SIG-M5 treated with dmso at 0.1 percent for 504 hours (cell line): ENCODE results near the gene NKAP.
A peak's percentile ranks its signal among the peaks of the same experiment; 100 is the strongest.
"Not testable (repeated sequence)": the region's sequence is repeated elsewhere in the genome, so short reads cannot be mapped to it uniquely, and the experiment has no call there.

Source experiments
- DNase-seq: peaks from one replicate; lab custom pipeline; 2025; ENCODE audit not compliant: unreplicated experiment; lab: John Stamatoyannopoulos, UW

NKAP gene

DNA sequence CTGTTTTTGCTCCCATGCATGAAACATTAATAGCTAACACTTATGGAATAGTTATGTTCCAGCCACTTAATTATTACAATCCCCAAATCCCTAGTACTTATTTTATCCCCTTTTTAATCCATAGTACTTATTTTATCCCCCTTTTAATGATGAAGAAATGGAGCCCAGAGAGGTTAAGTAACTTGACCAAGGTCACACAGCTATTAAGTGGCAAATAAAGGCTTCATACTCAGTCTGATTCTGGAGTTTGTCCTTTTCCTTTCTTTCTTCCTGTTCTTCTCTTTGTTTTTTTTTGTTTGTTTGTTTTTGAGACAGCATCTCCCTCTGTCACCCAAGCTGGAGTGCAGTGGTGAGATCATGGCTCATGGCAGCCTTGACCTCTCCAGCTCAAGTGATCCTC, 2.2 kb downstream of the NKAP start:
- DNase-seq: no peak

DNA sequence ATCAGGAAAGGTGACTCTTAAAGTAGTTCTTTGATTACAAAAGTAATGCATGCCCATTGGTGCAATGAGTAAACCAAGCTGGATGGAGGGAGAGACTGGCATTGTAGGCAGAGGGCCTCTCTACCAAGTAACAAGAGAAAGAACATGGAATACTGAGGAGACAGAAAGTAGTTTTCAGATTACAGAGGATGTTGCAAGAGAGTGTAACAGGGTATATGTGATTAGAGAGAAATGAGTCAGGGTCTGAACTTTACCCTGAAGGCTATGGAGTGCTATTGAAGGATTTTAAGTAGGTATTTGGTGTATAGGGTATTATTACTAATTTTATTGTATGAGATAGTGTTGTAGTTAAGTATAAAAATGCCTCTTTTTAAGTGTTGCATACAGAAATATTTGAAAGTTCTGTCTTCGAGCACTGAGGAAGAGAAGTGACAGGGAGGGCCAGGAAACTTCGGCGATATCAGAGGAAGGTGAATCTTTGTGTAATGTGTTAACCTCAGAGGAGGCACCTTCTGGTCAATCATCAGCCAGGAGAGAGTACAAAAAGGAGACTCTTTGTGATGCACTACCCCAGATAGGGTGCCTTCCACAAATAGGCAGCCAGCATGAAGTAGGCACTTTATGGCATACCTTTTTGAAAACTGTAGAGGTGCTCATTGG, 8.2 kb downstream of the NKAP start:
- no peak for DNase-seq

DNA sequence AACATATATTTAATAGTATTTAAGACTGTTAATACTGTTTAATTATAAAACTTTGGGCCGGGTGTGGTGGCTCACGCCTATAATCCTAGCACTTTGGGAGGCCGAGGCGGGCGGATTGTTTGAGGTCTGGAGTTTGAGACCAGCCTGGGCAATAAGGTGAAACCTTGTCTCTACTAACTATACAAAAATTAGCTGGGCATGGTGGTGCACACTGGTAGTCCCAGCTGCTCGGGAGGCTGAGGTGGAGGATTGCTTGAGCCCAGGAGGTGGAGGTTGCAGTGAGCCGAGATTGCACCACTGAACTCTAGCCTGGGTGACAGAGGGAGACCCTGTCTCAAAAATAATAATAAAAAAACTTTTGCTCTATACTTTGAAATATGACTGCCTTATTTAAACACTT, 21.2 kb downstream of the NKAP start:
- DNase-seq: not testable (repeated sequence)

DNA sequence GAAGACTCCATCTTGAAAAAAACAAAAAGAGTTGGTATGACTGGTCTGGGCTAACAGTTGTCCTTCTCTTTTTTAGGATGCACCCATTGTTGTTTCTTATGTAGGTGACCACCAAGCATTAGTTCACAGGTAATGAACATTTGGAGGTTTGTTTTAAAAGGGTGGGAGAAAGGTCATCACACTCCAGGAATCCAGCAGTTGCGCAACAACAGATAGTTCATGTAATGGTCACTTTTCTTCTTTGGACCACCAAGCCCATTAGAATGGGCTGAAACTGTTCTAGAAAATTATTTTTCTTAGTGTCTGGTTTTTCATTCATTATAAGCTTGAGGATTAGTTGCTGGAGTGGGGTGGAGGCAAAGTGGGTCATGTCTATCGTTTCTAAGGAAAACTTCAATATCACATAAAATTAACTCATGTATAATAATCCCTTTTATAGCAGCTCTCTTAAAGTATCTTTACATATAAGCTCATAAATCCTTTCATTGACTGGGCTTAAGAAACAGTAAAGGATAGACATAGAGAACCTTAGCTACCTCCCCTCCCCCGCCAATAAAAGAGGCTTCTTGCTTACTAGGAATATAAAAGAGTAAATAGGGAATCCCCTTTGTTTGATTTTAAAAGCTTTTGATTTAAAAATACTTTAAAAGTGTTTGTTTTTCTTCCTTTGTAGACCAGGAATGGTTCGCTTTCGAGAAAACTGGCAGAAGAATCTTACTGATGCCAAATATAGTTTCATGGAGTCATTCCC, 23.5 kb downstream of the NKAP start:
- DNase-seq: no peak

DNA sequence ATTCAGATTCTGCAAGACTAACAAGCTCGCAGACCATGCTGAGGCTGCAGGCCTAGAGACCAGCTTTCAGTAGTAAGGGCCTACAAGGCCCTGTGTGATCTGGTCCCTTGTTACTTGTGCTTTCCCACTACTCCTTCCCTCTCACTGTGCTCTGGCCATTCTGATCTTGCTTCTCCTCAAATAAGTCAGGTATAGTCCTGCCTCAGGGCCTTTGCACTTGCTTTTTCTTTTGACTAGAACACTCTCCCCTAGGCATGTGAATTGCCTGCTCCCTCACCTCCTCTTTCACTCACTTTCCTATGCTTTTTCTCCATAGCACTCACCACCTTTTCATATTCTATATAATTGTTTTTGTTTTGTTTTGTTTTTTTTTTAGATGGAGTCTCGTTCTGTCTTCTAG, 25.7 kb downstream of the NKAP start:
- DNase-seq: no peak

DNA sequence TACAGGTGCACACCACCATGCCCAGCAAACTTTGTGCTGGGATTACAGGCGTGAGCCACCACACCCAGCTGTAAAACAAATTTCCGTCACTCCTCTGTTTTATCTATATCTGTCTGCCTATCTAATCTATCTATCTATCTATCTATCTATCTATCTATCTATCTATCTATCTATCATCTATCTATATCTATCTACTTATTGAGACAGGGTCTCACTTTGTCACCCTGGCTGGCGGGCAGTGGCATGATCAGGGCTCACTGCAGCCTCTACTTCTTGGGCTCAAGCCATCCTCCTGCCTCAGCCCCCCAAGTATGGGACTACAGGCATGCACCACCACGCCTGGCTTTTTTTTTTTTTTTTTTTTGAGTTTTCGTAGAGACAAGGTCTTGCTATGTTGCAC, 27.2 kb downstream of the NKAP start:
- no peak for DNase-seq

DNA sequence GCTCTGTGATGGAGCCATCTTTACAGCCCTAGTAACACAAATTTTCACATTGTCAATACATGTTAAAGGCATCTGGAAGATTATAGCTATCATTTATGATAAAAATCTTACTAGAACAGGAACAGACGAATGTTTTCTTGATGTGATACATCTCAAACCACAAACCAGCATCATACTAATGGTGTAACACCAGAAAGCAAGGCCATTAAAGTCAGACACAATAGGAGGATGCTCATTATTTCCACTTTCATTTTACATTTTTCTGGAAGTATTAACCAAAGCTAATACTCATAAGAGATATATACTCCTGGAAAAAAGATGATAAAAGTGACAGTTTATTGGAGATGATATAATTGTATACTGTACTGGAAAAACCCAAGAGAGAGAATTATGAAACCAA, 42.6 kb downstream of the NKAP start:
- DNase-seq: no peak

DNA sequence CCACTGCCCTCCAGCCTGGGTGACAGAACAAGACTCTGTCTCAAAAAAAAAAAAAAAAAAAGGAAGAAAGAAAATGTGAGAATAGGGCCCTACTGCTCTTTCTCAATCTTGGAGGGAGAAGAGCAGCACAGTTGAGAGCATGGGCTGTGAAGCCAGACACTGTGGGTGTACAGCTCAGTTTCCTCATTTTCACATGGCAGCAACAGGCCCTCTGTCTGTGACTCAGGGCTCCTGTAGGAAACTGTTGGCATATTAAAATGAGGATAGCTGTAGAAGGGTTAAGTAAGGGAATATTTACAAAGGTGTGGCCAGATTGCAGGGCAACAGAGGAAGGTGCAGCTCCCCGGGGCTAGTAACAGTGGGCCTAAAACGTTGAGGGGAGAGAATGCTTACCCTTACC, 44.4 kb downstream of the NKAP start:
- peak; percentile 55 for DNase-seq

DNA sequence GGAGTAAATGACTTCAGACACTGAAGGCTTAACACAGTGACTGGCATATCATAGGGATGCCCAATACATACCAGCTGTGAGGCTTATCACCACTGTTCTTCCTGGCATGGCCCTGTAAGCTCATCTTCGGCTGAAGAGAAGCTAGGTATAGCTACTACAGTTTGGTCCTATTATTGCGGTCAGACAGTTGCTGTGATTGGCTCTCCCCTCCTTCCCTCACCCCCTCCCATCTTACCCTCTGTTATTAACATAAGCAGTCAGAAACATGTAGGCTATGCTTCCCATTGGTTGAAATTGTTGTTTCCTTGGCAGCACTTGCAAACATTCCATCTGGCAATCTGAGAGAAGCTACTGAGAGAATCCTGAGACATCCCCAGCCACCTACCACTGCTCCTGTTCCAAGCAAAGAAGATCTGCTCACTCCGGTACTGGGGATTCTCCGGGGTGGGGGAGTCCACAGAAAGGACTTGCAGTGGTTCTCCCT, 47.7 kb downstream of the NKAP start, which contains the start of gene AKAP14:
TSS of gene AKAP14 (plus strand) at position 51 of the 484 bp plus-strand sequence. CDS start 7,331 bp downstream, outside the sequence.
- DNase-seq: no peak

DNA sequence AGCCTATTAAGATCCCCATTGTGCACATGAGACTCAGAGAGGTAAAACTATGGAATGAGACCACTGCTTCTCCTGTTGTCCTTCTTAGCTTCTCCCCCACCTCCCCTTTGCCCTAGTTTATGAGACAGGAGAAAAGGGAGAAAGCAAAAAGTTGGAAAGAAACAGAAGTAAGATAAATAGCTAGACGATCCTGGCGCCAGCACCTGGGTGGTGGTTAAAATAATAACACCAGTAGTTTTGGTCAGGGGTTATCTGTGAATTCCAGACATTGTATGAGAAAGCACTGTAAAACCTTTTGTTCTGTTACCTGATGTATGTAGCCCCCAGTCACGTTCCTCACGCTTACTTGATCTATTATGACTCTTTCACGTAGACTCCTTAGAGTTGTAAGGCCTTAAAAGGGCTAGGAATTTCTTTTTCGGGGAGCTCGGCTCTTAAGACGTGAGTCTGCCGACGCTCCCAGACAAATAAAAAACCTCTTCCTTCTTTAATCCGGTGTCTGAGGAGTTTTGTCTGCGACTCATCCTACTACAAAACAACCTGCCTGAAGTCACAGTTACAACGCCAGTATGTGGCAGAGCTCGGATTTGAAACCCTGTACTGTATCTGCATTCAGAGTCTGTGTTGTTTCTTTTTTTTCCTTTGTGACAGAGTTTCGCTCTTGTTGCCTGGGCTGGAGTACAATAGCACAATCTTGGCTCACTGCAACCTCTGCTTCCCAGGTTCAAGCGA, 51.4 kb downstream of the NKAP start:
- DNase-seq: not testable (repeated sequence)

DNA sequence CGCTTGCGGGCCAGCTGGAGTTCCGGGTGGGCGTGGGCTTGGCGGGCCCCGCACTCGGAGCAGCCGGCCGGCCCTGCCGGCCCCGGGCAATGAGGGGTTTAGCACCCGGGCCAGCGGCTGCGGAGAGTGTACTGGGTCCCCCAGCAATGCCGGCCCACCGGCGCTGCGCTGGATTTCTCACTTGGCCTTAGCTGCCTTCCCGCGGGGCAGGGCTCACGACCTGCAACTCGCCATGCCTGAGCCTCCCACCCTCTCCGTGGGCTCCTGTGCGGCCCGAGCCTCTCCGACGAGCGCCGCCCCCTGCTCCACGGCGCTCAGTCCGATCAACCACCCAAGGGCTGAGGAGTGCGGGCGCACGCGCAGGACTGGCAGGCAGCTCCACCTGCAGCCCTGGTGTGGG, 52.9 kb downstream of the NKAP start:
- DNase-seq: not testable (repeated sequence)

DNA sequence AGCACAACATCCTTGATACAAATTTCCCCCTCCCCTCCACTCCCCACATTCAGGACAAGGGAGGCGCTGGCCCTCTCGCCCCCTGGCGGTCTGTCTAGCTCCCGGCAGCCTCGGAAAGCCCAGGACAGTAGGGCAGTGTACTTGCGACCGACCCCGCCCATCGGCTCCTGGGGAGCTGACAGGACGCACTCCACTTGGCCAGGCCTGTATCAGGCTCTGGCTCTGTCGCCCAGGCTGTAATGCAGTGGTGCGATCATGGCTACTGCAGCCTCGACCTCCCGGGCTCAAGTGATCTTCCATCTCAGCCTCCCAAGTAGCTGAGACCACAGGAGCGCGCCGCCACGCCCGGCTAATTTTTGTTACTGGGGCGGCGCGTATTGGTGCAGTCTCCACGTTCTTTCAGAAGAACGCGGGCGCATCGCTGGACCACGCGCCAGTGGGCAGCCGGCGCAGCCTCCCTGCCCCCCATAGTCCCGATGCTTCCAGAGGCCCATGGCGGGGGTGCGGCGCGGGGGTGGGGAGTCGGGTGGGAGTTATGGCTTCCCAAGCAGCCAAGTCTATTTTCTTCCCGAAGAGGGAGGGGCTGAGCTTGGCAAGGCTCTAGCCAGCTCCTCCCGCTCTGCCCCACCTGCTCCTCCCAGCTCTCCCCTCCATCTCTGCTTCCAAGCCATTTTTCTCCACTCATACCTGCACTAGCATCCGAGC, 55.7 kb downstream of the NKAP start:
- DNase-seq: peak; percentile 60

DNA sequence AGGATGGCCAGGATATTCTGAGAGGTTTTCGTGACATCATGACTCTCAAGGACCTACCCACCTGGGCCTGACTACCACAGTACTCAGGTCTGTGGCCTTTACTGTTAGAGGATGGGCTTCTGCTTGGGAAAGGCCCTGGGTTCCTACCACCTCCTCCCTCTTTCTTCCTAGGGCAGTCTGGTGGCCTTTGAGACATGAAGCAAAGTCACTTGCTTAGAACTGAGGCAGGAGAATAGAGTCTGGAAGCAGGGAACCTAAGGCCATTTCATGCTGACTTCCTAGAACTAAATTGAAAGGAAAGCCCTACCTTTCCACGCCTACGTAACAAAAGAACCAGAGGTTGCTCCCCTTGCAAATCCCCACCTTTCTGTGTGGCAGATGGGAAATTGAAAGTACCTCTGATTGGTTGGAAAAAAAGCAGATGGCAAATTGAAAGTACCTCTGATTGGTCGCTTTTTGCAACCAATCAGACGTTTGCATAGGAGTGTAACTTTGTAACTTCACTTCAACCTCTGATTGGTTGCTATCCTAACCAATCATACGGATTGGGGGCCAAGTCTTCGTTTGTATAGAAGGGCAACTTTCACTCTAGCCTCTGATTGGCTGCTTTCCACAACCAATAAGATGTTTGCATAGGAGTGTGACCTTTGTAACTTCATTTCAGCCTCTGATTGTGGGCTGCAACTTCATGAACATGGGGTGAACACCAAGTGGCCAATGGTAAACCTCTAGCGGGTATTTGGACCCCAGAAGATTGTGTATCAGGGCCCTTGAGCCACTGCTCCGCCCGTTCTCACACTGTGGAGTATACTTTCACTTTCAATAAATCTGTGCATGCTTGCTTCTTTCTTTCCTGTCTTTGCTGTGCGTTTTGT, 57.8 kb downstream of the NKAP start:
- no peak for DNase-seq

DNA sequence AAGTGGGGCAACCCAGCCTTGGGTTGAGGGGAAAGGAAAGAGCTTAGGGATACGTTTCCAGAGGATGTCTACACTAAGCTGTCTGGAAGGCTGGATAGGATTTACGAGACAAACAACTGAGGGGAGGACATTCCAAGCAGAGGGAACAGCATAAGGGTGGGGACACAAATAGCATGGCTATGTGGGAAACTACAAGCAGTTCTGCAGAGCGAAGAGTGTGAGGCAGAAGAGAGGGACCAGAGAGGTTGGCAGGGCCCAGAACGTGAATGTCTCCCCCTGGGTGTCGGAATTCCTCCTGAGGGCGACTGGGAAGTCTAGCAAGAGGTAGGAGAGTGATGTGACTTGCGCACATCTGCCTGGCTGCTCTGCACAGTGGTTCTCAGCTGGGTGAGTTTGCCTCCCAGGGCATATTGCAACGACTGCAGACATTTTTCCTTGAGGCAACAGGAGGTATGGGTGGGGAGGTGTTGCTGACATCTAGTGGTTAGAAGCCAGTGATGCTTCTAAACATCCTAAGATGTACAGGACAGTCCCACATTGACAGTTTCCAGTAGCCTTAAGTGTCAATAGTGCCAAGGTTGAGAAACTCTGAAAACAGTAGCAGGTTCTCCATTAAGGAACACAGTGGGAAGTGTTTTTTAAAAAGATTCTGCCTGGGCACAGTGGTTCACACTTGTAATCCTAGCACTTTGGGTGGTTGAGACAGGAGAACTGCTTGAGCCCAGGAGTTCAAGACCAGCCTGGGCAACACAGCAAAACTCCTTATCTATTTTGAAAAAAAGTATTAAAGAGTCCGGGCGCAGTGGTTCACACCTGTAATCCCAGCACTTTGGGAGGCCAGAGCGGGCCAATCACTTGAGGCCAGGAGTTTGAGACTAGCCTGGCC, 62.8 kb downstream of the NKAP start:
- DNase-seq: peak; percentile 69

DNA sequence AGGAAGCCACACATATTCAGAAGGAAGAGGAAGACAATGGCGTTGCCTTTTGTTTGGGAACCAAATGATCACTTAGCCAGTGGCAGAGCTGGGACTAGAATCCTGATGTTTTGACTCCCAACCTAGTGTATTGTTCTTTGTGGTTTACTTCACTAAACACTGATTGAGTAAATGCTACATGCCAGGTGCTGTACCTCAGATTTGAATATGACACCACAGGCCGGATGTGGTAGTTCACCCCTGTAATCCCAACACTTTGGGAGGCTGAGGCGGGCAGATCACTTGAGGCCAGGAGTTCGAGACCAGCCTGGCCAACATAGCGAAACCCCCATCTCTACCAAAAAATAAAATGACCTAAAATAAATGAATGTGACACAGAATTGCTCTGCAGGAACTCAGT, 63.5 kb downstream of the NKAP start:
- DNase-seq: no peak

DNA sequence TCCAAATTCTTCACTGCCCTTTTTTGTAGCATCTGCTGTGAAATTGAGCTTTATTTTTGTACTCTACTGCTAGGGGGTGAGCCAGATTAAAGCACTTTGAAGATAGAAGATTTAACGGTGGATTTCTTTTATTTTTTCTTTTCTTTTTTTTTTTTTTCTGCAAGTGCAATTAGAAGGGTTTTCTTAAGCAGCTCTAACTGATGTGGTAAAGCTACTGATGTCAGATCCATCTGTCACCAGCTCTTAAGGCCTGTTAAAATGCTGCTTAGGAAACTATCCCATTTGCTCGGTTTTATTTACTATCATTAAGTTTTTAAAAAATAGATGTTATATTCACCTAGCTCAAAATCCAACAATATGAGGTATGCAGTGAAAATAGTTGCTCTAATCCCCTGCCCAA, 64.8 kb downstream of the NKAP start:
- no peak for DNase-seq

DNA sequence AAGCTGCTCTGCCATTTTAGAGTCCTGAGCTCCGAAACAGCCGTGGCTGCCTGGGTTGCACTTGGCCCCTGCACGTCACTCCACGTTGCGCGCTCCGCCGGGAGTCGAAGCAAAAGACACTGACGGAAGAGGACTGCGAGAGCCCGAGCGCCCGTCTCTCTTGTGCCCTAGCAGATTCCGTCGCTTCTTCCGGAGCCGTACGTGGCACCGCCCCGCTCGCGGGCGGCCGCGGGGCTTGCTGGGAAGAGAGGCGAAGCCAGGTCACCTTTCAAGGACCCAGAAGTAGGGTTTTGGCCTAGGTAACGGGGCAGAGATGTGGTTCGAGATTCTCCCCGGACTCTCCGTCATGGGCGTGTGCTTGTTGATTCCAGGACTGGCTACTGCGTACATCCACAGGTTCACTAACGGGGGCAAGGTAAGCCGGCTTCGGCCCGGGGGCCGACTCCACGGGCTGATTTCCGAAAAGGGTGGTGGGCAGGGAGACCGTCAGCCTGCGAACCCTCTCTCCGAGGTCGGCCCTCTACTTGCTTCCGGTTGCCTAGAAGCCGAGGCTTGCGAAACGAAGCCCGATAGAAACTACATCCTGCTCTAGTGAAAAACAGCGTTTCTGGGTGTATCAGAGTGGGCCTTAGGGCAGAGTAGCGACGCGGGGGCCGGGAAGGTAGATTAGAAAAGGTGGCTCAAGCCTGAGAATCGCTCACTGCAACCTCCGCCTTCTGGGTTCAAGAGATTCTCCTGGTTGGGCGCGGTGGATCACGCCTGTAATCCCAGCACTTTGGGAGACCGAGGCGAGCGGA, 71.8 kb downstream of the NKAP start, which contains the start of the genes NDUFA1 and RNF113A:
TSS of gene NDUFA1 (plus strand) at position 234 of the 797 bp plus-strand sequence. CDS start at position 314, 80 bp downstream.
TSS of gene RNF113A (minus strand) at position 135 of the 797 bp plus-strand sequence. CDS start at position 15, 120 bp downstream.
- peak; percentile 94 for DNase-seq

DNA sequence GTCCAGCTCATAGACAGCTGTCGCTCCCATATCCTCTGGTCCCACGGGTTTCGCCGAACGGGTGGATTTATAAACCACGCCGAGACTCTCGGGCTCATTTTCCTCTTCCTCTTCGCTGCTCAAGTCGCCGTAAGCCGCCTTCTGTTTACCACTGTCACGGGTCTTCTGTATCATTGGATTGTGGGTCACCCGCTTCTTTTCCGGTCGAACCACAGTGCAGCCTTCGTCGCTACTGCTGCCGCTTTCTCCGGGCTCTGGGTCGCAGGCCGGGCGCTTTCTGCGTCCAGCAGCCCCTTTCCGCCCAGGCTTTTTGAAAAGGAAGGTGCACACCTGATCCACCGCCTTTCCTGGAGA, 72.3 kb downstream of the NKAP start:
- no peak for DNase-seq
